Epithelial cell of umbilical artery (primary cell): ENCODE measurements around the gene PSD4. TPM values are rescaled to one million over a fixed set of nuclear protein-coding genes. Genes with fewer than 3 reads are reported as not detected.

Source experiments
- total RNA-seq: library from RNA; depleted of rRNA; stranded (reverse); fragments of >200 nt; gene quantifications from 2 replicates; pipeline ENCODE4 v1.2.3, GENCODE V29; 2014

The PSD4 gene
- under 0.01 and 0.30 TPM in 2 replicates for total RNA-seq

GRCh38 chr2:113173542-113174375 lies at the start of gene PSD4:
Gene PSD4 (plus strand): TSS chr2:113173971. CDS start chr2:113182457, 8,486 bp downstream.

GRCh38 chr2:113126845-113127645 lies 46.7 kb upstream of the PSD4 start, which contains the start of gene IL1RN:
Gene IL1RN (plus strand): TSS chr2:113127598. CDS start chr2:113127625, 27 bp downstream.

Other genes starting within 250 kb of the PSD4 start
- gene IL36G, start 196.0 kb upstream of the PSD4 start, total RNA-seq: not detected in 2 replicates
- not detected in 2 replicates for gene IL36A, start 168.5 kb upstream of the PSD4 start, total RNA-seq
- gene IL36B, start 121.1 kb upstream of the PSD4 start, total RNA-seq: not detected in 2 replicates
- gene IL36RN, start 114.8 kb upstream of the PSD4 start, total RNA-seq: not detected in 2 replicates
- not detected in 2 replicates for gene IL1F10, start 106.0 kb upstream of the PSD4 start, total RNA-seq
- not detected in 2 replicates for gene IL1RN, start 46.4 kb upstream of the PSD4 start, total RNA-seq
- gene PAX8, start 105.0 kb downstream of the PSD4 start, total RNA-seq: under 0.01 TPM in 1 of 2 replicates, not detected in the other